Right cardiac atrium (tissue), 5 donors: ENCODE data around the gene RASD1. TPM values are rescaled to one million over a fixed set of nuclear protein-coding genes. Genes with fewer than 3 reads are reported as not detected.

Experiments used
- ATAC-seq, 2 donors: fragments of 200-7000 bp; cut with Tn5 transposase; one replicate each; pipeline versions ENCODE4 v1.8.0 to v1.9.1; 2020; ENCODE audit warnings: moderate library complexity in 2 of 2, mild to moderate bottlenecking in 1 of 2
- DNase-seq, 3 donors: peaks; one replicate each; pipeline ENCODE4 v3.0.0-alpha.2; 2020
- H3K27ac ChIP-seq: one replicate; pipeline ENCODE4 v1.5.1; 2013; ENCODE audit warnings: mild to moderate bottlenecking, low read length, control low read depth, moderate library complexity
- H3K27me3 ChIP-seq: one replicate; pipeline ENCODE4 v1.6.1; 2013; ENCODE audit not compliant: control insufficient read depth, insufficient read depth
- H3K4me1 ChIP-seq: one replicate; pipeline ENCODE4 v1.6.1; 2013; ENCODE audit warnings: low read length; ENCODE audit not compliant: control insufficient read depth, insufficient read depth
- H3K4me3 ChIP-seq: one replicate; pipeline ENCODE4 v1.5.1; 2013; ENCODE audit warnings: low read length, control low read depth
- H3K9me3 ChIP-seq: one replicate; pipeline ENCODE4 v1.6.1; 2013; ENCODE audit warnings: low read length; ENCODE audit not compliant: control insufficient read depth
- WGBS: extraction: QIAGEN DNeasy Blood & Tissue Kit; methylation state at CpG from one replicate; pipeline ENCODE4 v1.1.7; 2013; 5-methylcytosine and 5-hydroxymethylcytosine counted together
- intact Hi-C, 4 donors: fragments of 100-400 bp; cut with DNase I; formaldehyde crosslinking; loops; one replicate each; pipeline versions ENCODE4 v1.11.0 to v1.14.0; 2022 to 2023
- polyA plus RNA-seq: library from polyadenylated mRNA; stranded (reverse); fragments of 200-250 nt; gene quantifications from one replicate; pipeline ENCODE4 v1.2.3, GENCODE V29; 2013
- total RNA-seq, 4 donors: library from RNA; stranded (reverse); fragmentation: NEBNext Ultra II Directional; extraction: Animal tissue kit (Norgen Biotek cat#: 25700); gene quantifications; one replicate each; pipeline ENCODE4 v1.2.1, GENCODE V29; 2021
- donor health status: healthy with polysubstance abuse.
- donor health status: DM: no; HTN: yes; CAD: no.
- donor health status: DM: no; HTN: no; CAD: no.
- donor health status: DM: no; HTN: yes; CAD: no; lungs with severe emphysema.
- donor health status: DM: yes; HTN: yes; CAD: no.

RASD1 gene
- total and polyA plus RNA-seq, 5 donors, result 18.7 to 66.2 (median 43.4) TPM

- Histone ChIP-seq H3K9me3 (no peaks in the 10 kb centered on the region), H3K27ac (no peak overlapping the region), H3K27me3 (no peaks in the 10 kb centered on the region), H3K4me1 (peaks cover 3% of the 10 kb centered on the region), H3K4me3 (no peak overlapping the region)
- 31% methylated on average over 7 of the region's 7 CpGs for WGBS
- intact Hi-C loops, result no loop called here
- DNase-seq, result peak in 2 of 3 donors; percentile 76 to 79
- peak; percentile 4 to 32 for ATAC-seq
These were observed 7.5 kb upstream of the RASD1 start for GRCh38 chr17:17503566-17504130.

GRCh38 chr17:17502741-17503565 lies 6.8 kb upstream of the RASD1 start:
- H3K27ac ChIP-seq, result no peak overlapping the region
- intact Hi-C loops, result no loop called here
- ATAC-seq, result no peak
- no peaks in the 10 kb centered on the region for H3K27me3 ChIP-seq
- H3K9me3 ChIP-seq, result no peaks in the 10 kb centered on the region
- H3K4me3 ChIP-seq, result no peak overlapping the region
- peaks cover 3% of the 10 kb centered on the region for H3K4me1 ChIP-seq
- peak in 1 of 3 donors; percentile 46 for DNase-seq
- 88% methylated on average over 21 of the region's 21 CpGs for WGBS

- Histone ChIP-seq H3K4me3 (no peak overlapping the region), H3K27ac (no peak overlapping the region), H3K4me1 (no peaks in the 10 kb centered on the region), H3K27me3 (no peaks in the 10 kb centered on the region), H3K9me3 (no peaks in the 10 kb centered on the region)
- no peak for ATAC-seq
- peak in 1 of 3 donors; percentile 11 for DNase-seq
- 69% methylated on average over 14 of the region's 14 CpGs for WGBS
- intact Hi-C loops, result no loop called here
These were observed 4.9 kb upstream of the RASD1 start for GRCh38 chr17:17500999-17501605.

- 86% methylated on average over 17 of the region's 17 CpGs for WGBS
- no peak overlapping the region for H3K27ac ChIP-seq
- no peaks in the 10 kb centered on the region for H3K4me1 ChIP-seq
- no peaks in the 10 kb centered on the region for H3K9me3 ChIP-seq
- peak in 1 of 3 donors; percentile 36 for DNase-seq
- ATAC-seq, result no peak
- H3K4me3 ChIP-seq, result no peak overlapping the region
- intact Hi-C loops, result loop anchor here (5.0 to 10.0 kb wide), 5 partner anchors 68 to 145 kb away; no protein-coding TSS in a partner anchor
- H3K27me3 ChIP-seq, result no peaks in the 10 kb centered on the region
These were observed 3.4 kb upstream of the RASD1 start for GRCh38 chr17:17499402-17500145.

- WGBS, result 91% methylated on average over 16 of the region's 16 CpGs
- intact Hi-C loops, result loop anchor here (5.0 to 10.0 kb wide), 5 partner anchors 69 to 144 kb away; no protein-coding TSS in a partner anchor
- DNase-seq, result peak; percentile 5 to 42 (median 40)
- H3K27ac ChIP-seq, result no peak overlapping the region
- peaks cover 1% of the 10 kb centered on the region for H3K4me1 ChIP-seq
- no peaks in the 10 kb centered on the region for H3K9me3 ChIP-seq
- H3K4me3 ChIP-seq, result no peak overlapping the region
- H3K27me3 ChIP-seq, result no peaks in the 10 kb centered on the region
- ATAC-seq, result no peak
These were observed 2.6 kb upstream of the RASD1 start for GRCh38 chr17:17498606-17499301.

- Histone ChIP-seq H3K27ac (no peak overlapping the region), H3K4me1 (peaks cover 4% of the 10 kb centered on the region), H3K4me3 (no peak overlapping the region), H3K9me3 (no peaks in the 10 kb centered on the region), H3K27me3 (no peaks in the 10 kb centered on the region)
- intact Hi-C loops, result loop anchor here (2.0 to 10.0 kb wide), 7 partner anchors 69 to 144 kb away; no protein-coding TSS in a partner anchor
- WGBS, result 94% methylated on average over 10 of the region's 10 CpGs
- no peak for ATAC-seq
- peak in 2 of 3 donors; percentile 32 to 37 for DNase-seq
These were observed 1.8 kb upstream of the RASD1 start for GRCh38 chr17:17497845-17498520.

- no peak for DNase-seq
- Histone ChIP-seq H3K4me3 (no peak overlapping the region), H3K27me3 (no peaks in the 10 kb centered on the region), H3K9me3 (no peaks in the 10 kb centered on the region), H3K4me1 (peaks cover 4% of the 10 kb centered on the region), H3K27ac (no peak overlapping the region)
- no peak for ATAC-seq
- 43% methylated on average over 19 of the region's 19 CpGs for WGBS
- intact Hi-C loops, result loop anchor here (2.0 to 10.0 kb wide), 7 partner anchors 70 to 145 kb away; no protein-coding TSS in a partner anchor
These were observed 1.1 kb upstream of the RASD1 start for GRCh38 chr17:17497065-17497844.

GRCh38 chr17:17495536-17496188 lies 533 bp downstream of the RASD1 start:
- Histone ChIP-seq H3K4me3 (peak overlapping the region; percentile 64), H3K4me1 (peaks cover 9% of the 10 kb centered on the region), H3K27me3 (no peaks in the 10 kb centered on the region), H3K9me3 (no peaks in the 10 kb centered on the region), H3K27ac (peak overlapping the region; percentile 71)
- peak; percentile 1 to 5 for ATAC-seq
- under 1% methylated on average over 65 of the region's 65 CpGs for WGBS
- peak in 1 of 3 donors; percentile 76 for DNase-seq
- intact Hi-C loops, result loop anchor here (2.0 to 10.0 kb wide), 7 partner anchors 71 to 147 kb away; no protein-coding TSS in a partner anchor
